ENCODE measurements around the gene ATP4B. TPM values are rescaled to one million over a fixed set of nuclear protein-coding genes. Genes with fewer than 3 reads are reported as not detected.

ATP4B gene
- total and polyA plus RNA-seq, 2 donors (not counting 1 experiment from before 2014, with no cell fraction given), result not detected

GRCh38 chr13:113611996-113612395 is 46.0 kb downstream of the ATP4B start:
- Histone ChIP-seq H3K79me2 (ENCODE audit: control insufficient read depth, insufficient read depth, low read length) (peaks cover 83% of the 10 kb centered on the region), H3K4me2 (ENCODE audit: extremely low read depth, insufficient read depth, low read length) (no peak overlapping the region), H3K27ac (ENCODE audit: insufficient read depth, low read length) (no peak overlapping the region), H3K9me3 (ENCODE audit: control insufficient read depth, insufficient read depth, low read depth, low read length) (no peaks in the 10 kb centered on the region), H3K36me3 (ENCODE audit: control insufficient read depth, insufficient read depth, low read length) (peaks cover 26% of the 10 kb centered on the region), H3K4me3 (replicated peaks in 1 of 4; ENCODE audit: control extremely low read depth in 1 of 4, insufficient read depth in 1 of 4, low read depth in 3 of 4, low read length in 4 of 4) (no peak overlapping the region), H2AFZ (ENCODE audit: low read length) (no peak overlapping the region), H3K9ac (ENCODE audit: insufficient read depth, low read length) (no peak overlapping the region), H3K4me1 (ENCODE audit: control insufficient read depth, extremely low read depth, insufficient read depth, low read length) (no peaks in the 10 kb centered on the region), H4K20me1 (ENCODE audit: control insufficient read depth, extremely low read depth, insufficient read depth, low read length) (no peaks in the 10 kb centered on the region), H3K27me3 (ENCODE audit: control insufficient read depth, insufficient read depth, low read length) (no peaks in the 10 kb centered on the region)
- no peak for DNase-seq (ENCODE audit: low read depth in 2 of 2)
- TF ChIP-seq CTCF (conservative IDR thresholded peaks at IDR 0.05 in 1 of 2, IDR thresholded peaks at IDR 0.05 in 1 of 2; ENCODE audit: low read depth in 1 of 2, low read length in 2 of 2) (no peak), EZH2 (IDR thresholded peaks at IDR 0.05; ENCODE audit: low read length, missing control alignments) (no peak)

GRCh38 chr13:113610266-113610665 is 47.7 kb downstream of the ATP4B start:
- Histone ChIP-seq H4K20me1 (ENCODE audit: control insufficient read depth, extremely low read depth, insufficient read depth, low read length) (no peaks in the 10 kb centered on the region), H2AFZ (ENCODE audit: low read length) (no peak overlapping the region), H3K4me1 (ENCODE audit: control insufficient read depth, extremely low read depth, insufficient read depth, low read length) (no peaks in the 10 kb centered on the region), H3K79me2 (ENCODE audit: control insufficient read depth, insufficient read depth, low read length) (peaks cover 87% of the 10 kb centered on the region), H3K27me3 (ENCODE audit: control insufficient read depth, insufficient read depth, low read length) (no peaks in the 10 kb centered on the region), H3K4me2 (ENCODE audit: extremely low read depth, insufficient read depth, low read length) (no peak overlapping the region), H3K27ac (ENCODE audit: insufficient read depth, low read length) (no peak overlapping the region), H3K4me3 (replicated peaks in 1 of 4; ENCODE audit: control extremely low read depth in 1 of 4, insufficient read depth in 1 of 4, low read depth in 3 of 4, low read length in 4 of 4) (no peak overlapping the region), H3K9ac (ENCODE audit: insufficient read depth, low read length) (no peak overlapping the region), H3K36me3 (ENCODE audit: control insufficient read depth, insufficient read depth, low read length) (peaks cover 30% of the 10 kb centered on the region), H3K9me3 (ENCODE audit: control insufficient read depth, insufficient read depth, low read depth, low read length) (no peaks in the 10 kb centered on the region)
- TF ChIP-seq EZH2 (IDR thresholded peaks at IDR 0.05; ENCODE audit: low read length, missing control alignments) (no peak), CTCF (conservative IDR thresholded peaks at IDR 0.05 in 1 of 2, IDR thresholded peaks at IDR 0.05 in 1 of 2; ENCODE audit: low read depth in 1 of 2, low read length in 2 of 2) (no peak)
- no peak for DNase-seq (ENCODE audit: low read depth in 2 of 2)

- no peak for DNase-seq (ENCODE audit: low read depth in 2 of 2)
- H3K4me1 ChIP-seq (ENCODE audit: control insufficient read depth, extremely low read depth, insufficient read depth, low read length), result no peaks in the 10 kb centered on the region
- H2AFZ ChIP-seq (ENCODE audit: low read length), result no peak overlapping the region
- H3K27ac ChIP-seq (ENCODE audit: insufficient read depth, low read length), result no peak overlapping the region
- no peaks in the 10 kb centered on the region for H4K20me1 ChIP-seq (ENCODE audit: control insufficient read depth, extremely low read depth, insufficient read depth, low read length)
- H3K4me2 ChIP-seq (ENCODE audit: extremely low read depth, insufficient read depth, low read length), result no peak overlapping the region
- H3K36me3 ChIP-seq (ENCODE audit: control insufficient read depth, insufficient read depth, low read length), result peaks cover 30% of the 10 kb centered on the region
- peaks cover 87% of the 10 kb centered on the region for H3K79me2 ChIP-seq (ENCODE audit: control insufficient read depth, insufficient read depth, low read length)
- H3K27me3 ChIP-seq (ENCODE audit: control insufficient read depth, insufficient read depth, low read length), result no peaks in the 10 kb centered on the region
- no peak overlapping the region for H3K9ac ChIP-seq (ENCODE audit: insufficient read depth, low read length)
- H3K9me3 ChIP-seq (ENCODE audit: control insufficient read depth, insufficient read depth, low read depth, low read length), result no peaks in the 10 kb centered on the region
- TF ChIP-seq CTCF (conservative IDR thresholded peaks at IDR 0.05 in 1 of 2, IDR thresholded peaks at IDR 0.05 in 1 of 2; ENCODE audit: low read depth in 1 of 2, low read length in 2 of 2), result no peak
- no peak for TF ChIP-seq EZH2 (IDR thresholded peaks at IDR 0.05; ENCODE audit: low read length, missing control alignments)
- H3K4me3 ChIP-seq (replicated peaks in 1 of 4; ENCODE audit: control extremely low read depth in 1 of 4, insufficient read depth in 1 of 4, low read depth in 3 of 4, low read length in 4 of 4), result no peak overlapping the region
These were observed 48.4 kb downstream of the ATP4B start for GRCh38 chr13:113609616-113610015.
